ENCODE measurements around the gene ITPR3.

DNA sequence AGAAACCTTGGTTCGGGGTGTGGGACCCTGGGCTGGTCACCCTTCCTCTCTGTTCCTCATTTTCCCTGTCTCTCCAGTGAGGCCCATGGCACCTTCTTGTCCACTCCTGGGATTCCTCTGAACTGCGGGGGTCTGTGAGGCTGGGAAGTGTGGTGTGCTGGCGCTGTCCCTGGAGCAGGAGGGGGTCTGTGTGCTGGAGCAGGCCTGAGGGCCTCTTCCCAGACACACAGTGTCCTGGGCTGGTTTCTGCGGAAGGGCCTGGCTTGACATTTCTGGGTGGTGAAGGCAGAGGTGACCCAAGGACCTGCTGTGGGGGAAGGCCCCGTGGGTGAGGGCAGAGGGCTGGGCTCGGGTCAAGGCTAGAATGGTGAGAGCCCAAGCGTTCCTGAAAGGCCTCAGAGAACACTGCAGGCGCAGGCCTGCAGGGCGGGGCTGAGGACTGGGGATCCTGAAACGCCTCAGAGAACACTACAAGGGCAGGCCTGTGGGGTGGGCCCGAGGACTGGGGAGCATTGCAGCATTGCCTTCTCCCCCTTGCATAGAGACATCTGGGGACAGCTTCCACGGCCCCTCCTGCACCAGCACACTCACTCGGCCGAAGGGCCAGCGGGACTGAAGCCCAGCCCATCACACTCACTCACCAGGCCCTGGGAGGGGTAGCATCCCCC lies 30.5 kb upstream of the ITPR3 start:
- TF ChIP-seq EZH2 (IDR thresholded peaks at IDR 0.05; ENCODE audit: insufficient read depth, low read length) (no peak), CTCF (IDR thresholded peaks at IDR 0.05; ENCODE audit: insufficient read depth, low read depth, low read length) (no peak)
